GM23338 (cell line): Measurements from ENCODE around the gene ADAMTS17. TPM values are rescaled to one million over a fixed set of nuclear protein-coding genes. Genes with fewer than 3 reads are reported as not detected.

Experiments used
- ATAC-seq: fragments of 200-7000 bp; cut with Tn5 transposase; 3 replicates; pipeline ENCODE4 v1.9.1; 2020
- DNase-seq: peaks from one replicate; pipeline ENCODE4 v3.0.0-alpha.2; 2015; ENCODE audit warnings: low spot score
- H2AFZ ChIP-seq: fragments of 200-600 bp; sonication (generic); 2 replicates; pipeline ENCODE4 v1.8.0; 2016; ENCODE audit warnings: antibody characterized with exemption, mild to moderate bottlenecking, moderate library complexity
- H3F3A ChIP-seq: fragments of 200-600 bp; sonication (generic); replicated peaks from 2 replicates; pipeline ENCODE4 v1.8.0; 2017; ENCODE audit warnings: antibody characterized with exemption, mixed run types, low read depth
- H3K27ac ChIP-seq: fragments of 200-600 bp; sonication (generic); 2 replicates; pipeline ENCODE4 v1.6.1; 2016; ENCODE audit warnings: low read depth
- H3K27me3 ChIP-seq: fragments of 200-600 bp; sonication (generic); 2 replicates; pipeline ENCODE4 v1.8.0; 2016; ENCODE audit warnings: mild to moderate bottlenecking, mixed run types, moderate library complexity; ENCODE audit not compliant: insufficient read depth
- H3K36me3 ChIP-seq: fragments of 200-600 bp; sonication (generic); 2 replicates; pipeline ENCODE4 v1.8.0; 2016; ENCODE audit warnings: mild to moderate bottlenecking; ENCODE audit not compliant: insufficient read depth
- H3K4me1 ChIP-seq: fragments of 200-600 bp; sonication (generic); 2 replicates; pipeline ENCODE4 v1.8.0; 2016; ENCODE audit warnings: mild to moderate bottlenecking, moderate library complexity; ENCODE audit not compliant: insufficient read depth
- H3K4me2 ChIP-seq: fragments of 200-600 bp; sonication (generic); 2 replicates; pipeline ENCODE4 v1.7.1; 2017; ENCODE audit warnings: mixed run types
- H3K4me3 ChIP-seq: fragments of 200-600 bp; sonication (generic); 2 replicates; pipeline ENCODE4 v1.6.1; 2016; ENCODE audit warnings: mixed run types
- H3K79me2 ChIP-seq: fragments of 200-600 bp; sonication (generic); replicated peaks from 2 replicates; pipeline ENCODE4 v1.8.0; 2017; ENCODE audit warnings: mild to moderate bottlenecking; ENCODE audit not compliant: insufficient read depth
- H3K9me2 ChIP-seq: fragments of 200-600 bp; sonication (generic); 2 replicates; pipeline ENCODE4 v1.8.0; 2017; ENCODE audit not compliant: insufficient read depth
- H4K20me1 ChIP-seq: fragments of 200-600 bp; sonication (generic); replicated peaks from 2 replicates; pipeline ENCODE4 v1.8.0; 2017; ENCODE audit warnings: mild to moderate bottlenecking; ENCODE audit not compliant: insufficient read depth
- H3K27ac Mint-ChIP-seq: 2 replicates; pipeline ENCODE4 v1.8.0; 2020; ENCODE audit warnings: inconsistent platforms, mild to moderate bottlenecking, moderate library complexity, mixed read lengths
- H3K27me3 Mint-ChIP-seq: 3 replicates; pipeline ENCODE4 v1.8.0; 2022; ENCODE audit warnings: low read depth, mild to moderate bottlenecking, moderate library complexity, mixed read lengths, inconsistent platforms; ENCODE audit not compliant: insufficient read depth, poor library complexity
- H3K36me3 Mint-ChIP-seq: 3 replicates; pipeline ENCODE4 v1.8.0; 2021; ENCODE audit warnings: low read depth, mild to moderate bottlenecking, inconsistent platforms, moderate library complexity, mixed read lengths
- H3K4me1 Mint-ChIP-seq: 3 replicates; pipeline ENCODE4 v1.8.0; 2020; ENCODE audit warnings: mild to moderate bottlenecking, inconsistent platforms, mixed read lengths
- H3K4me3 Mint-ChIP-seq: 3 replicates; pipeline ENCODE4 v1.8.0; 2021; ENCODE audit warnings: moderate library complexity, mild to moderate bottlenecking, inconsistent platforms, mixed read lengths
- H3K9me3 Mint-ChIP-seq: 3 replicates; pipeline ENCODE4 v1.8.0; 2020; ENCODE audit warnings: moderate library complexity, mild to moderate bottlenecking, inconsistent platforms, mixed read lengths
- CREB1 ChIP-seq: fragments of 250-450 bp; sonication (Bioruptor Pico); IDR thresholded peaks from 2 replicates; pipeline ENCODE4 v1.5.0; 2020; ENCODE audit warnings: low read depth, mild to moderate bottlenecking, moderate library complexity
- EZH2 ChIP-seq: fragments of 200-600 bp; sonication (generic); IDR thresholded peaks from one replicate; pipeline ENCODE4 v1.8.0; 2017; ENCODE audit warnings: antibody characterized with exemption, mild to moderate bottlenecking, low read depth; ENCODE audit not compliant: unreplicated experiment
- EZH2phosphoT487 ChIP-seq: fragments of 200-600 bp; sonication (generic); IDR thresholded peaks from one replicate; pipeline ENCODE4 v1.8.1; 2018; ENCODE audit warnings: antibody characterized with exemption; ENCODE audit not compliant: unreplicated experiment
- JUNB ChIP-seq: IDR thresholded peaks from one replicate; pipeline ENCODE4 v1.6.1; 2016; ENCODE audit warnings: antibody characterized with exemption; ENCODE audit not compliant: unreplicated experiment
- POLR2AphosphoS5 ChIP-seq: IDR thresholded peaks from 2 replicates; pipeline ENCODE4 v1.6.1; 2016; ENCODE audit warnings: antibody characterized with exemption, low read depth
- STAT1 ChIP-seq: IDR thresholded peaks from one replicate; pipeline ENCODE4 v1.6.1; 2016; ENCODE audit warnings: antibody characterized with exemption; ENCODE audit not compliant: unreplicated experiment
- ZNF114 ChIP-seq: fragments of 250-450 bp; sonication (Bioruptor Pico); IDR thresholded peaks from 2 replicates; pipeline ENCODE4 v1.5.0; 2020; ENCODE audit warnings: mild to moderate bottlenecking, moderate library complexity
- ZNF331 ChIP-seq: fragments of 250-450 bp; sonication (Bioruptor Pico); IDR thresholded peaks from 2 replicates; pipeline ENCODE4 v1.5.0; 2020; ENCODE audit warnings: low read depth, mild to moderate bottlenecking, moderate library complexity
- polyA plus RNA-seq: library from polyadenylated mRNA; unstranded; fragments of >200 nt; fragmentation: Nextera tagmentation; extraction: Ambion mirVana; gene quantifications from 2 replicates; pipeline ENCODE4 v1.2.1, GENCODE V29; 2016
- total RNA-seq: library from RNA; depleted of rRNA; stranded (reverse); fragments of >200 nt; shearing (Covaris generic); gene quantifications from 2 replicates; pipeline ENCODE4 v1.2.3, GENCODE V29; 2014
- TF ChIP-seq, protein P1 (sequence below): fragments of 250-450 bp; sonication (Bioruptor Pico); IDR thresholded peaks from 2 replicates; pipeline ENCODE4 v1.5.0; 2020; ENCODE audit warnings: mild to moderate bottlenecking, moderate library complexity
- TF ChIP-seq, protein P2 (sequence below), 2 experiments: fragments of 200-600 bp in 1 of 2; sonication (generic) in 1 of 2; conservative IDR thresholded peaks; 2 replicates each; pipeline versions ENCODE4 v1.5.1 to v1.6.1; 2016 to 2017; ENCODE audit warnings: antibody characterized with exemption in 2 of 2, low read depth in 2 of 2, mild to moderate bottlenecking in 2 of 2, moderate library complexity in 1 of 2
- TF ChIP-seq, protein P3 (sequence below): IDR thresholded peaks from one replicate; pipeline ENCODE4 v1.6.1; 2018; ENCODE audit warnings: antibody characterized with exemption; ENCODE audit not compliant: unreplicated experiment

The ADAMTS17 gene
- total and polyA plus RNA-seq, 2 experiments from 2014 or later: 0.60 to 3.8 TPM

DNA sequence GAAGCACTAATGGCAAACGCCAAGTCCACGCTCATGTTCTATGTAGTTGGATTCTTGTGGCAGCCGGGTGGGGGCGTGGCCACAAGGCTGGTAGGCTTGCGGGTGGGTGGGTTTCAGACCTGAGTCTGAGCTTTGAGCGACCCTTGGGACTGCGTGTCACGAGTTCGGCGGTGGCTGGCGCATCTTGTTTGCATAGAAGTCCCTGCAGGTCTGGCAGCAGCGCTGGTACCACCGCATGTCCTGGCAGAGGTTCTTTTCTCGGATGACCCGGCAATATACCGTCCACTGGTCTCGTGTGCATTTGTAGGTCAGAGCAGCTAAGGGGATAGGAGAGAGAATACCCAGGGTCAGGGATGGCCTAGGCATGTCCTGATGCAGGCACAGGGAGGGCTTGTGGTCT, 367.5 kb downstream of the ADAMTS17 start:
- TF ChIP-seq, protein P1, sequence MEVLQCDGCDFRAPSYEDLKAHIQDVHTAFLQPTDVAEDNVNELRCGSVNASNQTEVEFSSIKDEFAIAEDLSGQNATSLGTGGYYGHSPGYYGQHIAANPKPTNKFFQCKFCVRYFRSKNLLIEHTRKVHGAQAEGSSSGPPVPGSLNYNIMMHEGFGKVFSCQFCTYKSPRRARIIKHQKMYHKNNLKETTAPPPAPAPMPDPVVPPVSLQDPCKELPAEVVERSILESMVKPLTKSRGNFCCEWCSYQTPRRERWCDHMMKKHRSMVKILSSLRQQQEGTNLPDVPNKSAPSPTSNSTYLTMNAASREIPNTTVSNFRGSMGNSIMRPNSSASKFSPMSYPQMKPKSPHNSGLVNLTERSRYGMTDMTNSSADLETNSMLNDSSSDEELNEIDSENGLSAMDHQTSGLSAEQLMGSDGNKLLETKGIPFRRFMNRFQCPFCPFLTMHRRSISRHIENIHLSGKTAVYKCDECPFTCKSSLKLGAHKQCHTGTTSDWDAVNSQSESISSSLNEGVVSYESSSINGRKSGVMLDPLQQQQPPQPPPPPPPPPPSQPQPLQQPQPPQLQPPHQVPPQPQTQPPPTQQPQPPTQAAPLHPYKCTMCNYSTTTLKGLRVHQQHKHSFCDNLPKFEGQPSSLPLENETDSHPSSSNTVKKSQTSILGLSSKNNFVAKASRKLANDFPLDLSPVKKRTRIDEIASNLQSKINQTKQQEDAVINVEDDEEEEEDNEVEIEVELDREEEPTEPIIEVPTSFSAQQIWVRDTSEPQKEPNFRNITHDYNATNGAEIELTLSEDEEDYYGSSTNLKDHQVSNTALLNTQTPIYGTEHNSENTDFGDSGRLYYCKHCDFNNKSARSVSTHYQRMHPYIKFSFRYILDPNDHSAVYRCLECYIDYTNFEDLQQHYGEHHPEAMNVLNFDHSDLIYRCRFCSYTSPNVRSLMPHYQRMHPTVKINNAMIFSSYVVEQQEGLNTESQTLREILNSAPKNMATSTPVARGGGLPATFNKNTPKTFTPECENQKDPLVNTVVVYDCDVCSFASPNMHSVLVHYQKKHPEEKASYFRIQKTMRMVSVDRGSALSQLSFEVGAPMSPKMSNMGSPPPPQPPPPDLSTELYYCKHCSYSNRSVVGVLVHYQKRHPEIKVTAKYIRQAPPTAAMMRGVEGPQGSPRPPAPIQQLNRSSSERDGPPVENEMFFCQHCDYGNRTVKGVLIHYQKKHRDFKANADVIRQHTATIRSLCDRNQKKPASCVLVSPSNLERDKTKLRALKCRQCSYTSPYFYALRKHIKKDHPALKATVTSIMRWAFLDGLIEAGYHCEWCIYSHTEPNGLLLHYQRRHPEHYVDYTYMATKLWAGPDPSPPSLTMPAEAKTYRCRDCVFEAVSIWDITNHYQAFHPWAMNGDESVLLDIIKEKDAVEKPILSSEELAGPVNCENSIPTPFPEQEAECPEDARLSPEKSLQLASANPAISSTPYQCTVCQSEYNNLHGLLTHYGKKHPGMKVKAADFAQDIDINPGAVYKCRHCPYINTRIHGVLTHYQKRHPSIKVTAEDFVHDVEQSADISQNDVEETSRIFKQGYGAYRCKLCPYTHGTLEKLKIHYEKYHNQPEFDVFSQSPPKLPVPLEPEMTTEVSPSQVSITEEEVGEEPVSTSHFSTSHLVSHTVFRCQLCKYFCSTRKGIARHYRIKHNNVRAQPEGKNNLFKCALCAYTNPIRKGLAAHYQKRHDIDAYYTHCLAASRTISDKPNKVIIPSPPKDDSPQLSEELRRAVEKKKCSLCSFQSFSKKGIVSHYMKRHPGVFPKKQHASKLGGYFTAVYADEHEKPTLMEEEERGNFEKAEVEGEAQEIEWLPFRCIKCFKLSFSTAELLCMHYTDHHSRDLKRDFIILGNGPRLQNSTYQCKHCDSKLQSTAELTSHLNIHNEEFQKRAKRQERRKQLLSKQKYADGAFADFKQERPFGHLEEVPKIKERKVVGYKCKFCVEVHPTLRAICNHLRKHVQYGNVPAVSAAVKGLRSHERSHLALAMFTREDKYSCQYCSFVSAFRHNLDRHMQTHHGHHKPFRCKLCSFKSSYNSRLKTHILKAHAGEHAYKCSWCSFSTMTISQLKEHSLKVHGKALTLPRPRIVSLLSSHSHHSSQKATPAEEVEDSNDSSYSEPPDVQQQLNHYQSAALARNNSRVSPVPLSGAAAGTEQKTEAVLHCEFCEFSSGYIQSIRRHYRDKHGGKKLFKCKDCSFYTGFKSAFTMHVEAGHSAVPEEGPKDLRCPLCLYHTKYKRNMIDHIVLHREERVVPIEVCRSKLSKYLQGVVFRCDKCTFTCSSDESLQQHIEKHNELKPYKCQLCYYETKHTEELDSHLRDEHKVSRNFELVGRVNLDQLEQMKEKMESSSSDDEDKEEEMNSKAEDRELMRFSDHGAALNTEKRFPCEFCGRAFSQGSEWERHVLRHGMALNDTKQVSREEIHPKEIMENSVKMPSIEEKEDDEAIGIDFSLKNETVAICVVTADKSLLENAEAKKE (CRISPR knock-in tag): no peak
- no peak for TF ChIP-seq STAT1
- Mint-ChIP-seq H3K9me3 (no peaks in the 10 kb centered on the region; the same call in 1 of the 3 replicates), H3K4me1 (peaks cover 7% of the 10 kb centered on the region), H3K4me3 (no peak overlapping the region), H3K36me3 (no peaks in the 10 kb centered on the region), H3K27me3 (peaks cover 7% of the 10 kb centered on the region), H3K27ac (no peak overlapping the region)
- Histone ChIP-seq H3K36me3 (no peaks in the 10 kb centered on the region), H3K27ac (no peak overlapping the region), H4K20me1 (no peaks in the 10 kb centered on the region), H3K4me1 (peaks cover 13% of the 10 kb centered on the region), H3K27me3 (no peaks in the 10 kb centered on the region), H3K4me3 (no peak overlapping the region), H3K4me2 (no peak overlapping the region), H3K9me2 (no peaks in the 10 kb centered on the region), H3F3A (no peaks in the 10 kb centered on the region), H2AFZ (no peak overlapping the region), H3K79me2 (no peaks in the 10 kb centered on the region)
- no peak for DNase-seq
- ATAC-seq: no peak

DNA sequence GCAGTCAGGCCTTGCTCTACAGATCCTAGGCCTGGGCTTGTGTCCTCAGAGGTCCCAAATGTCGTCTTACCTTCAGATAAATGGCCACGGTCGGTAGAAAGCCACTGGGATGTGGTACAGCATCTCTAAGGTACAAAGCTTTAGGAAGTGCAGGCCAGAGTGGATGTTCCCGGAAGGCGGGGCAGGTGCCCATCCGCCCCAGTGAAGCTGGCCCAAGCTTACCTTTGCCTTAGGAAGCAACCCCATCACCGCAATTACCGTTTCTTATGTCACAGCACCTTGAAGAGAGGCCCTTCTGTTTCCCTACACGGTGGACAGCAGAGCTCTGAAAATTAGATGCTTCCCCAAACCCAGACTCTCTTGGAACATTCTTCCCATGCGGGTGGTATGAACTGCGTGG, 368.4 kb downstream of the ADAMTS17 start:
- Mint-ChIP-seq H3K9me3 (no peaks in the 10 kb centered on the region; the same call in 2 of the 3 replicates), H3K4me1 (peaks cover 2% of the 10 kb centered on the region), H3K36me3 (no peaks in the 10 kb centered on the region), H3K27me3 (peaks cover 7% of the 10 kb centered on the region), H3K4me3 (no peak overlapping the region), H3K27ac (no peak overlapping the region)
- DNase-seq (no peak), ATAC-seq (no peak)
- Histone ChIP-seq H2AFZ (no peak overlapping the region), H3K4me3 (no peak overlapping the region), H3F3A (no peaks in the 10 kb centered on the region), H3K4me1 (peaks cover 7% of the 10 kb centered on the region; the same call in 1 of the 2 replicates), H3K79me2 (no peaks in the 10 kb centered on the region), H3K4me2 (no peak overlapping the region), H3K27ac (no peak overlapping the region), H3K36me3 (no peaks in the 10 kb centered on the region), H3K9me2 (peaks cover 8% of the 10 kb centered on the region; the same call in 1 of the 2 replicates), H3K27me3 (no peaks in the 10 kb centered on the region), H4K20me1 (no peaks in the 10 kb centered on the region)
- TF ChIP-seq ZNF331 (CRISPR knock-in tag) (no peak), POLR2AphosphoS5 (no peak), CREB1 (no peak), EZH2phosphoT487 (no peak), EZH2 (no peak), ZNF114 (CRISPR knock-in tag) (no peak), STAT1 (no peak), JUNB (no peak)
- TF ChIP-seq, protein P2, sequence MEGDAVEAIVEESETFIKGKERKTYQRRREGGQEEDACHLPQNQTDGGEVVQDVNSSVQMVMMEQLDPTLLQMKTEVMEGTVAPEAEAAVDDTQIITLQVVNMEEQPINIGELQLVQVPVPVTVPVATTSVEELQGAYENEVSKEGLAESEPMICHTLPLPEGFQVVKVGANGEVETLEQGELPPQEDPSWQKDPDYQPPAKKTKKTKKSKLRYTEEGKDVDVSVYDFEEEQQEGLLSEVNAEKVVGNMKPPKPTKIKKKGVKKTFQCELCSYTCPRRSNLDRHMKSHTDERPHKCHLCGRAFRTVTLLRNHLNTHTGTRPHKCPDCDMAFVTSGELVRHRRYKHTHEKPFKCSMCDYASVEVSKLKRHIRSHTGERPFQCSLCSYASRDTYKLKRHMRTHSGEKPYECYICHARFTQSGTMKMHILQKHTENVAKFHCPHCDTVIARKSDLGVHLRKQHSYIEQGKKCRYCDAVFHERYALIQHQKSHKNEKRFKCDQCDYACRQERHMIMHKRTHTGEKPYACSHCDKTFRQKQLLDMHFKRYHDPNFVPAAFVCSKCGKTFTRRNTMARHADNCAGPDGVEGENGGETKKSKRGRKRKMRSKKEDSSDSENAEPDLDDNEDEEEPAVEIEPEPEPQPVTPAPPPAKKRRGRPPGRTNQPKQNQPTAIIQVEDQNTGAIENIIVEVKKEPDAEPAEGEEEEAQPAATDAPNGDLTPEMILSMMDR (conservative IDR thresholded peaks at IDR 0.05; ENCODE audit: low read depth in 2 of 2): no peak
- TF ChIP-seq, protein P3, sequence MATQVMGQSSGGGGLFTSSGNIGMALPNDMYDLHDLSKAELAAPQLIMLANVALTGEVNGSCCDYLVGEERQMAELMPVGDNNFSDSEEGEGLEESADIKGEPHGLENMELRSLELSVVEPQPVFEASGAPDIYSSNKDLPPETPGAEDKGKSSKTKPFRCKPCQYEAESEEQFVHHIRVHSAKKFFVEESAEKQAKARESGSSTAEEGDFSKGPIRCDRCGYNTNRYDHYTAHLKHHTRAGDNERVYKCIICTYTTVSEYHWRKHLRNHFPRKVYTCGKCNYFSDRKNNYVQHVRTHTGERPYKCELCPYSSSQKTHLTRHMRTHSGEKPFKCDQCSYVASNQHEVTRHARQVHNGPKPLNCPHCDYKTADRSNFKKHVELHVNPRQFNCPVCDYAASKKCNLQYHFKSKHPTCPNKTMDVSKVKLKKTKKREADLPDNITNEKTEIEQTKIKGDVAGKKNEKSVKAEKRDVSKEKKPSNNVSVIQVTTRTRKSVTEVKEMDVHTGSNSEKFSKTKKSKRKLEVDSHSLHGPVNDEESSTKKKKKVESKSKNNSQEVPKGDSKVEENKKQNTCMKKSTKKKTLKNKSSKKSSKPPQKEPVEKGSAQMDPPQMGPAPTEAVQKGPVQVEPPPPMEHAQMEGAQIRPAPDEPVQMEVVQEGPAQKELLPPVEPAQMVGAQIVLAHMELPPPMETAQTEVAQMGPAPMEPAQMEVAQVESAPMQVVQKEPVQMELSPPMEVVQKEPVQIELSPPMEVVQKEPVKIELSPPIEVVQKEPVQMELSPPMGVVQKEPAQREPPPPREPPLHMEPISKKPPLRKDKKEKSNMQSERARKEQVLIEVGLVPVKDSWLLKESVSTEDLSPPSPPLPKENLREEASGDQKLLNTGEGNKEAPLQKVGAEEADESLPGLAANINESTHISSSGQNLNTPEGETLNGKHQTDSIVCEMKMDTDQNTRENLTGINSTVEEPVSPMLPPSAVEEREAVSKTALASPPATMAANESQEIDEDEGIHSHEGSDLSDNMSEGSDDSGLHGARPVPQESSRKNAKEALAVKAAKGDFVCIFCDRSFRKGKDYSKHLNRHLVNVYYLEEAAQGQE: no peak
